ENCODE measurements around the gene CDH4. TPM values are rescaled to one million over a fixed set of nuclear protein-coding genes. Genes with fewer than 3 reads are reported as not detected.

Gene CDH4
- total and polyA plus RNA-seq, 4 experiments from 2014 or later: 0.39 to 1.1 (median 0.41) TPM; not detected in 1

DNA sequence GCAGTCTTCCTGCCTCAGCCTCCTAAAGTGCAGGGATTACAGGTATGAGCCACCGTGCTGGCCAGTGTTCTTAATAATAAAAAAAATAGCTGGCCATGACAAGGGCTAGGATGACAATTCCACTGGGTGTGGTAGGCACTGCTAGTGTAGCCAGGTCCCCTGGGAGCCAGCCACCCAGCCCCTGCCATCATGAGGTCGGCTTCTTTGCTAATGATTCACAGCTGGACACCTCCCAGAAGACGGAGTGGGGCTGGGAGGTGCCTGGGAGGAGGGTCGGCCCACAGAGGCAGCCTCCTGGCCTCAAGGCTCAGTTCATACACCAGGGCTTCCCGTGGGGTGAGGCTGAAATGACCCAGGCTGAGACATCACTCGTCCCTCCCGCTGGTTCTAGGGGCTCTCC, 583.2 kb downstream of the CDH4 start:
- no peaks in the 10 kb centered on the region for H3K27me3 ChIP-seq (ENCODE audit: insufficient read depth, low read length)
- H3K4me3 ChIP-seq (ENCODE audit: low read length in 2 of 2): no peak overlapping the region
- no peaks in the 10 kb centered on the region for H3K4me1 ChIP-seq (ENCODE audit: insufficient read depth, low read length)
- no peaks in the 10 kb centered on the region for H3K36me3 ChIP-seq (ENCODE audit: insufficient read depth, low read length)
- H3K4me1 Mint-ChIP-seq: no peaks in the 10 kb centered on the region
- intact Hi-C loops (cut with micrococcal nuclease): no loop called here
- peaks cover 0 to 2% (median 0%) of the 10 kb centered on the region in 8 donors for H3K9me3 Mint-ChIP-seq
- H3K9me3 ChIP-seq (ENCODE audit: control insufficient read depth in 1 of 2, low read length in 2 of 2): no peaks in the 10 kb centered on the region
- DNase-seq: no peak
- ChIA-PET POLR2A (ENCODE audit: partially characterized antibody) (no interaction called here), CTCF (ENCODE audit: partially characterized antibody) (no interaction called here)
- H3K27me3 Mint-ChIP-seq: peaks cover 0 to 3% of the 10 kb centered on the region in 2 donors
- no peaks in the 10 kb centered on the region for H3K36me3 Mint-ChIP-seq
- no peak overlapping the region for H3K27ac ChIP-seq (ENCODE audit: low read depth, low read length)
- H3K27ac Mint-ChIP-seq: no peak overlapping the region
- H3K4me3 Mint-ChIP-seq: no peak overlapping the region

DNA sequence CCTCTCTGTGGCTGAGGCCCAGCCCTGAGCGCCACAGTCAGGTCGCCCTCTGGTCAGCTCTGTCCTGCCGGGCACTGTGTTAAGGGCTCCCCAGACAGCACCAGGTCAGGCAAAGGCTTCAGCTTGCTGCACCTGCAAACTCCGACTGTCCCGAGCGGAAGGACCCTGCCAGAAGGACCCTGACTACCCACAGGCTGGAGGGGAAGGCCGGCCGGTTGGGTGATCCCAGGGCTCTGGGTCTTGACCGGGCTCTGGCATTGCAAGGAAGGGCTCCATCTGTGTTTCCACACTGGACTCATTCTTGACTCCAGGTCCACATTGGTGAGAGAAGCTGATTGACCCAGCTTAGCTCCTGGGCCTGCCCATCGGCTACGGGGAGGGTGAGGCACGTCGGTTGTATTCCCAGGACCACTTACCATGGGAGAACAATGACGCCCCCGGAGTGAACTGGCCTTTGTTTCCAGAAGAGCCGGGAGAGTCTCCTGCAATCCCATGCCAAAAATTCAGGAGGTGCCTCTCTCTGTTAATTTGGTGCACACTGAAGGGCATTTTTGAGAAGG, 583.8 kb downstream of the CDH4 start:
- intact Hi-C loops (cut with micrococcal nuclease): no loop called here
- Histone ChIP-seq H3K27me3 (ENCODE audit: insufficient read depth, low read length) (no peaks in the 10 kb centered on the region), H3K27ac (ENCODE audit: low read depth, low read length) (no peak overlapping the region), H3K4me3 (ENCODE audit: low read length in 2 of 2) (no peak overlapping the region), H3K4me1 (ENCODE audit: insufficient read depth, low read length) (no peaks in the 10 kb centered on the region), H3K9me3 (ENCODE audit: control insufficient read depth in 1 of 2, low read length in 2 of 2) (no peaks in the 10 kb centered on the region), H3K36me3 (ENCODE audit: insufficient read depth, low read length) (no peaks in the 10 kb centered on the region)
- H3K36me3 Mint-ChIP-seq: no peaks in the 10 kb centered on the region
- no peak overlapping the region for H3K4me3 Mint-ChIP-seq
- H3K4me1 Mint-ChIP-seq: no peaks in the 10 kb centered on the region
- peaks cover 0 to 2% (median 0%) of the 10 kb centered on the region in 8 donors for H3K9me3 Mint-ChIP-seq
- no peak for DNase-seq
- ChIA-PET CTCF (ENCODE audit: partially characterized antibody) (no interaction called here), POLR2A (ENCODE audit: partially characterized antibody) (no interaction called here)
- H3K27ac Mint-ChIP-seq: no peak overlapping the region
- H3K27me3 Mint-ChIP-seq: peaks cover 0 to 3% of the 10 kb centered on the region in 2 donors

DNA sequence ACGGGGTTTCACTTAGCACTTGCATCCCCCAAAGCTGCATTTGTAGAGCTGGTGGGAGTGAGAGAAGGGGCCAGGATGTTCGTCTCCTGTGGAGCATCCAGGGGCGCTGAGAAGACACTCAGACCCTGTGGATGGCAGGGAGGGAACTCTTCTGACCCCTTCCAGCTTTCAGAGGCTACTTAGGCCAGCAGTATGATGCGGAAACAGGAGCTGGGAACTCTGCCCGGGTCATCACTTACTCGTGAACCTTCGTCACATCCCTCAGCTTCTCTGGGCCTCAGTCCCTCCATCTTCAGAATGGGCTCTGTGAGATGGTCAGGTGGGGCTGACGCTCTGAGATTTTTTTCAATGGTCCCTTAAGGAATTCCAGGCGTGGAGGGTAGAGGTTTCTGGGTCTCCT, 585.1 kb downstream of the CDH4 start:
- H3K27me3 ChIP-seq (ENCODE audit: insufficient read depth, low read length): no peaks in the 10 kb centered on the region
- H3K4me1 ChIP-seq (ENCODE audit: insufficient read depth, low read length): no peaks in the 10 kb centered on the region
- H3K4me3 ChIP-seq (ENCODE audit: low read length in 2 of 2): no peak overlapping the region
- H3K9me3 ChIP-seq (ENCODE audit: control insufficient read depth in 1 of 2, low read length in 2 of 2): no peaks in the 10 kb centered on the region
- POLR2A ChIA-PET (ENCODE audit: partially characterized antibody): no interaction called here
- no peak overlapping the region for H3K27ac Mint-ChIP-seq
- CTCF ChIA-PET (ENCODE audit: partially characterized antibody): no interaction called here
- DNase-seq: no peak
- no peaks in the 10 kb centered on the region for H3K4me1 Mint-ChIP-seq
- H3K27me3 Mint-ChIP-seq: peaks cover 0 to 2% of the 10 kb centered on the region in 2 donors
- H3K36me3 ChIP-seq (ENCODE audit: insufficient read depth, low read length): no peaks in the 10 kb centered on the region
- H3K9me3 Mint-ChIP-seq: peaks cover 0 to 2% (median 0%) of the 10 kb centered on the region in 8 donors
- H3K36me3 Mint-ChIP-seq: no peaks in the 10 kb centered on the region
- H3K4me3 Mint-ChIP-seq: no peak overlapping the region
- intact Hi-C loops (cut with micrococcal nuclease): no loop called here
- no peak overlapping the region for H3K27ac ChIP-seq (ENCODE audit: low read depth, low read length)

DNA sequence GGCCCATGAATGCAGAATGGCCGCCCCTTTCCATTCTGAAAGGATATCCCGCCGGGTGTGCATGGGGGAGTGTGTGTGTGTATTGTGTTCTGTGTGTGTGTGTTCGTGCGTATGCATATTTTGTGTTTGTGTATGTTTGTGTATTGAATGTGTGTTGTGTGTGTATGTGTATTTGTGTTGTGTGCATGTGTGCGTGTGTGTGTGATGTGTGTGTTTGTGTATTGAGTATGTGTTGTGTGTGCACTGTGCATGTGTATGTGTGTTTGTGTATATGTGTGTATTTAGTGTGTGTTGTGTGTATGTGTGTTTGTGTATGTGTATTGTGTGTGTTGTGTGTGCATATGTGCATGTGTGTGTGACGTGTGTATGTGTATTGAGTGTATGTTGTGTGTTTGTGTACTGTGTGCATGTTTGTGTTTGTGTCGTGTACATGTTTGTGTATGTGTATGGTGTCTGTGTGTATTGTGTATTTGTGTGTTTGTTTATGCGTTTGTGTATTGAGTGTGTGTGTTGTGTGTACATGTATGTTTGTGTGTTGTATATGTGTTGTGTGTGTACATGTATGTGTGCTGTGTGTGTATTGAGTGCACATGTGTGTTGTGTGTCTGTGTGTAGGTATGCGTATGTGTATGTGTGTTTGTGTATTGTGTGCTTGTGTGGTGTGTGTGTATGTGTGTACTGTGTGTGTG, 587.3 kb downstream of the CDH4 start:
- Mint-ChIP-seq H3K27me3 (no peaks in the 10 kb centered on the region), H3K36me3 (no peaks in the 10 kb centered on the region), H3K9me3 (no peaks in the 10 kb centered on the region), H3K4me3 (no peak overlapping the region), H3K4me1 (no peaks in the 10 kb centered on the region), H3K27ac (no peak overlapping the region)
- H3K9me3 ChIP-seq (ENCODE audit: control insufficient read depth in 1 of 2, low read length in 2 of 2): no peaks in the 10 kb centered on the region
- no peak overlapping the region for H3K4me3 ChIP-seq (ENCODE audit: low read length in 2 of 2)
- ChIA-PET CTCF (ENCODE audit: partially characterized antibody) (no interaction called here), POLR2A (ENCODE audit: partially characterized antibody) (no interaction called here)
- no peaks in the 10 kb centered on the region for H3K36me3 ChIP-seq (ENCODE audit: insufficient read depth, low read length)
- no peak for DNase-seq
- intact Hi-C loops (cut with micrococcal nuclease): no loop called here
- H3K4me1 ChIP-seq (ENCODE audit: insufficient read depth, low read length): no peaks in the 10 kb centered on the region
- no peaks in the 10 kb centered on the region for H3K27me3 ChIP-seq (ENCODE audit: insufficient read depth, low read length)
- H3K27ac ChIP-seq (ENCODE audit: low read depth, low read length): no peak overlapping the region

DNA sequence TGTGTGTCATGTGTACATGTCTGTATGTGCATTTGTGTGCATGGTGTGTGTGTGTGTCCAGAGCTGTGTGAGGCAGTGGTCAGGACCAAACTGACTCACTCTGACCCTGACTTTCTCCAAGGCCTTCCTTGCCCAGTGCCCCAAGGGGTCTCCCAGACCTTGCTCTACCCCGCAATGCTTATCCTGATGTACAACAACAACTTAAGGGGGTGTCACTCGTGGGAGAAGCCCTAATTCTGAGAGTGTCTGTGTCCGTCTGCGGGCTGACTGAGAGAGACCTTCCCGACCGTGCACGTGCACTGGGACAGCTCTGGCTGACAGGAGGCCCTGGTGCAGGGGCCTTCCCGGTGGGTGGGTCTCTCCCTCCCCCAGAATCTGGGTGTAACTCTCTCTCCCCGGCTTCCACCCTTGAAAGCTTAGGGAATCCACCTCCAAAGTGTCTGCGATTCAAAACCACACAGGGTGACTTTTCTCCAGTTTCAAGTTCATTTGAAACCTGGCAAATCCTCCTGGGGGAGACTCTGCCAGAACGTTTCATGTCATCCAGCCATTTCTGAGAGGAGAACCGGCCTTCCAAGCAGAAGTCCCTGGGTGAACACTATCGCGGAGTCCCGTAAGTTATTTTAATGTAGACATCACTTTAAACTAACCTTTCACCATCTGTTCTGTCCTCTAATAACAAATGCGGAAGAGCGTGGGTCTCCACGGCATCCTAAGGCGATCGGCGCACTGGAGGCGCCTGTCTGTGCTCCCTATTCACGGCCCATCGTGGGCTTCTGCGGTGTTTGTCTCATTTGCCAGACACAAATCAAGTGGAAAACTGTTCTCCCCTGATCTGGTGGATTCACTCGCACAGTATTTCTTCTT, 588.1 kb downstream of the CDH4 start:
- Mint-ChIP-seq H3K27ac (no peak overlapping the region), H3K36me3 (no peaks in the 10 kb centered on the region), H3K9me3 (no peaks in the 10 kb centered on the region), H3K27me3 (no peaks in the 10 kb centered on the region), H3K4me3 (no peak overlapping the region), H3K4me1 (no peaks in the 10 kb centered on the region)
- Histone ChIP-seq H3K27ac (ENCODE audit: low read depth, low read length) (no peak overlapping the region), H3K4me3 (ENCODE audit: low read length in 2 of 2) (no peak overlapping the region), H3K9me3 (ENCODE audit: control insufficient read depth in 1 of 2, low read length in 2 of 2) (no peaks in the 10 kb centered on the region), H3K4me1 (ENCODE audit: insufficient read depth, low read length) (no peaks in the 10 kb centered on the region), H3K27me3 (ENCODE audit: insufficient read depth, low read length) (no peaks in the 10 kb centered on the region), H3K36me3 (ENCODE audit: insufficient read depth, low read length) (no peaks in the 10 kb centered on the region)
- CTCF ChIA-PET (ENCODE audit: partially characterized antibody): no interaction called here
- POLR2A ChIA-PET (ENCODE audit: partially characterized antibody): no interaction called here
- intact Hi-C loops (cut with micrococcal nuclease): no loop called here
- no peak for DNase-seq

- no peak overlapping the region for H3K27ac Mint-ChIP-seq
- H3K36me3 ChIP-seq (ENCODE audit: insufficient read depth, low read length): no peaks in the 10 kb centered on the region
- intact Hi-C loops (cut with micrococcal nuclease): no loop called here
Observed at GRCh38 chr20:61840779-61841455, 588.9 kb downstream of the CDH4 start.

GRCh38 chr20:61841551-61841950, 589.5 kb downstream of the CDH4 start:
- Mint-ChIP-seq H3K36me3 (no peaks in the 10 kb centered on the region), H3K4me1 (no peaks in the 10 kb centered on the region), H3K27ac (no peak overlapping the region), H3K9me3 (no peaks in the 10 kb centered on the region), H3K27me3 (no peaks in the 10 kb centered on the region), H3K4me3 (no peak overlapping the region)
- intact Hi-C loops (cut with micrococcal nuclease): no loop called here
- Histone ChIP-seq H3K36me3 (ENCODE audit: insufficient read depth, low read length) (no peaks in the 10 kb centered on the region), H3K4me1 (ENCODE audit: insufficient read depth, low read length) (no peaks in the 10 kb centered on the region), H3K27me3 (ENCODE audit: insufficient read depth, low read length) (no peaks in the 10 kb centered on the region), H3K27ac (ENCODE audit: low read depth, low read length) (no peak overlapping the region), H3K9me3 (ENCODE audit: control insufficient read depth in 1 of 2, low read length in 2 of 2) (no peaks in the 10 kb centered on the region), H3K4me3 (ENCODE audit: low read length in 2 of 2) (no peak overlapping the region)
- POLR2A ChIA-PET (ENCODE audit: partially characterized antibody): no interaction called here
- CTCF ChIA-PET (ENCODE audit: partially characterized antibody): no interaction called here
- DNase-seq: no peak

More at GRCh38 chr20:61840779-61841455, 588.9 kb downstream of the CDH4 start:
- no peak overlapping the region for H3K27ac ChIP-seq (ENCODE audit: low read depth, low read length)
- H3K9me3 Mint-ChIP-seq: no peaks in the 10 kb centered on the region
- CTCF ChIA-PET (ENCODE audit: partially characterized antibody): no interaction called here
- no peaks in the 10 kb centered on the region for H3K4me1 ChIP-seq (ENCODE audit: insufficient read depth, low read length)
- DNase-seq: no peak
- H3K27me3 ChIP-seq (ENCODE audit: insufficient read depth, low read length): no peaks in the 10 kb centered on the region
- H3K9me3 ChIP-seq (ENCODE audit: control insufficient read depth in 1 of 2, low read length in 2 of 2): no peaks in the 10 kb centered on the region
- H3K4me3 Mint-ChIP-seq: no peak overlapping the region
- no peaks in the 10 kb centered on the region for H3K27me3 Mint-ChIP-seq
- POLR2A ChIA-PET (ENCODE audit: partially characterized antibody): no interaction called here
- H3K4me1 Mint-ChIP-seq: no peaks in the 10 kb centered on the region
- no peaks in the 10 kb centered on the region for H3K36me3 Mint-ChIP-seq
- H3K4me3 ChIP-seq (ENCODE audit: low read length in 2 of 2): no peak overlapping the region
